ENCODE measurements around the gene IGSF22. TPM values are rescaled to one million over a fixed set of nuclear protein-coding genes. Genes with fewer than 3 reads are reported as not detected.

IGSF22 gene
- total and polyA plus RNA-seq, 2 of the 13 experiments (the other 11 are each of a cell fraction or from before 2014, with no cell fraction given) = not detected

GRCh38 chr11:18727479-18728236 lies 1.7 kb upstream of the IGSF22 start (continued):
- TF ChIP-seq ZBTB33 (CRISPR knock-in tag; IDR thresholded peaks at IDR 0.05) (no peak), ZNF737 (CRISPR knock-in tag; IDR thresholded peaks at IDR 0.05; ENCODE audit: borderline replicate concordance) (no peak), CTCF (CRISPR knock-in tag; IDR thresholded peaks at IDR 0.05) (peak; percentile 79), ZNF451 (CRISPR knock-in tag; IDR thresholded peaks at IDR 0.05) (0 out of 2 replicates have a peak, but pooled peaks have one; percentile 32), GPN1 (CRISPR knock-in tag; IDR thresholded peaks at IDR 0.05; ENCODE audit: borderline replicate concordance) (no peak), STAG1 (CRISPR knock-in tag; IDR thresholded peaks at IDR 0.05) (peak; percentile 29; the same call in 1 of the 2 replicates), HOXA3 (CRISPR knock-in tag; IDR thresholded peaks at IDR 0.05) (no peak), ZNF652 (CRISPR knock-in tag; IDR thresholded peaks at IDR 0.05; ENCODE audit: borderline replicate concordance, low read depth) (no peak)

GRCh38 chr11:18723991-18724390 lies 2.0 kb downstream of the IGSF22 start:
- Histone ChIP-seq H3K9me3 (ENCODE audit: low read length) (no peaks in the 10 kb centered on the region), H3K36me3 (replicated peaks in 1 of 2; ENCODE audit: control insufficient read depth in 1 of 2, insufficient read depth in 2 of 2, low read length in 2 of 2) (no peaks in the 10 kb centered on the region), H3K4me1 (ENCODE audit: insufficient read depth, low read length) (peaks cover 24% of the 10 kb centered on the region), H4K20me1 (ENCODE audit: insufficient read depth, low read length) (no peaks in the 10 kb centered on the region), H3K79me2 (ENCODE audit: insufficient read depth, low read length) (no peaks in the 10 kb centered on the region), H3K4me2 (ENCODE audit: low read depth, low read length) (no peak overlapping the region), H3K9ac (ENCODE audit: insufficient read depth, low read depth, low read length) (no peak overlapping the region), H3K27me3 (ENCODE audit: control insufficient read depth in 1 of 2, insufficient read depth in 2 of 2, low read length in 2 of 2) (peaks cover 7 to 45% of the 10 kb centered on the region in 2 experiments; a peak in 4 of 5 replicates), H2AFZ (ENCODE audit: low read length) (no peak overlapping the region), H3K27ac (ENCODE audit: extremely low read length, insufficient read depth, low read length) (no peak overlapping the region), H3K4me3 (replicated peaks in 1 of 3; ENCODE audit: insufficient read depth in 1 of 3, low read depth in 2 of 3, low read length in 3 of 3) (no peak overlapping the region)
- in situ Hi-C loops (cut with HindIII; ENCODE audit: extremely low pct_ligation_motif_present, low pct_unique_long_range_greater_than_20kb) (no loop called here), intact Hi-C loops (cut with micrococcal nuclease; ENCODE audit: unreplicated experiment) (no loop called here)
- WGBS (ENCODE audit: low lambda C conversion rate) = 8% methylated on average over 6 of the region's 7 CpGs
- DNase-seq (ENCODE audit: low spot score) (no peak), FAIRE-seq (no peak), ATAC-seq (no peak)
- POLR2A ChIA-PET = interaction anchor here (0.7 kb wide), 1 partner anchor 12 kb away, joined by 3 read pairs; no protein-coding TSS in a partner anchor
- BruUV-seq (replicated peaks) = no TSS peak
- CTCF ChIA-PET (ENCODE audit: low intra/inter-chr PET ratio, low total read pairs) = no interaction called here
- TF ChIP-seq MNT (IDR thresholded peaks at IDR 0.05) = peak; percentile 91
- TF ChIP-seq ZNF333 (CRISPR knock-in tag; IDR thresholded peaks at IDR 0.05; ENCODE audit: borderline replicate concordance) = no peak
- TF ChIP-seq ZNF543 (CRISPR knock-in tag; IDR thresholded peaks at IDR 0.05) = no peak
- TF ChIP-seq MTF2 (CRISPR knock-in tag; IDR thresholded peaks at IDR 0.05; ENCODE audit: borderline replicate concordance) = no peak
- TF ChIP-seq RFX5 (IDR thresholded peaks at IDR 0.05; ENCODE audit: low read depth, low read length) = no peak
- TF ChIP-seq REL (CRISPR knock-in tag; conservative IDR thresholded peaks at IDR 0.05) = no peak
- no peak for TF ChIP-seq CSRNP1 (CRISPR knock-in tag; IDR thresholded peaks at IDR 0.05)
- no peak for TF ChIP-seq NR2F2 (IDR thresholded peaks at IDR 0.05; ENCODE audit: borderline replicate concordance, low read depth)

Measured in HepG2 (cell line).